HepG2 (cell line): Measurements from ENCODE around the gene CHD9. TPM values are rescaled to one million over a fixed set of nuclear protein-coding genes. Genes with fewer than 3 reads are reported as not detected.
A peak's percentile ranks its signal among the peaks of the same experiment; 100 is the strongest.

Experiments used
- FOXM1 ChIP-seq: sonication (generic); formaldehyde crosslinking; IDR thresholded peaks from 2 replicates; pipeline ENCODE4 v1.5.0; 2020; ENCODE audit warnings: missing genetic modification reagents
- HMGXB3 ChIP-seq: sonication (generic); formaldehyde crosslinking; IDR thresholded peaks from 2 replicates; pipeline ENCODE4 v1.4.0; 2020; ENCODE audit warnings: missing genetic modification reagents, borderline replicate concordance
- HNF1B ChIP-seq: sonication (generic); formaldehyde crosslinking; IDR thresholded peaks from 2 replicates; pipeline ENCODE4 v1.5.1; 2020; ENCODE audit warnings: mild to moderate bottlenecking, moderate library complexity, missing genetic modification reagents
- LCORL ChIP-seq, 2 experiments: fragments of 450-650 bp in 1 of 2; sonication (generic) in 1 of 2; formaldehyde crosslinking in 1 of 2; IDR thresholded peaks; 2 replicates each; pipeline versions ENCODE4 v1.5.0 to v1.6.1; 2017 to 2020; ENCODE audit warnings: antibody characterized with exemption in 1 of 2, missing genetic modification reagents in 1 of 2
- MTA1 ChIP-seq: sonication (generic); formaldehyde crosslinking; IDR thresholded peaks from 2 replicates; pipeline ENCODE4 v1.4.0; 2020; ENCODE audit warnings: missing genetic modification reagents, mild to moderate bottlenecking, borderline replicate concordance
- POLR2AphosphoS5 ChIP-seq: IDR thresholded peaks from 2 replicates; pipeline ENCODE4 v1.6.1; 2012; ENCODE audit warnings: low read depth, low read length
- SOX13 ChIP-seq, 3 experiments: fragments of 450-650 bp in 1 of 3; sonication (generic) in 1 of 3; formaldehyde crosslinking in 1 of 3; IDR thresholded peaks in 2 of 3; conservative IDR thresholded peaks in 1 of 3; 2 replicates each; pipeline versions ENCODE4 v1.5.0 to v1.6.1; 2016 to 2020; ENCODE audit warnings: antibody characterized with exemption in 1 of 3, mild to moderate bottlenecking in 1 of 3, missing compliant biosample characterization in 1 of 3, missing genetic modification reagents in 1 of 3, moderate library complexity in 1 of 3
- ZFX ChIP-seq: sonication (generic); formaldehyde crosslinking; IDR thresholded peaks from 2 replicates; pipeline ENCODE4 v1.4.0; 2020; ENCODE audit warnings: mild to moderate bottlenecking, low read depth, missing genetic modification reagents, moderate library complexity
- ZNF557 ChIP-seq: sonication (generic); formaldehyde crosslinking; IDR thresholded peaks from 2 replicates; pipeline ENCODE4 v1.4.0; 2020; ENCODE audit warnings: missing genetic modification reagents
- ZNF563 ChIP-seq: sonication (generic); formaldehyde crosslinking; IDR thresholded peaks from 2 replicates; pipeline ENCODE4 v1.8.0; 2022; ENCODE audit warnings: mild to moderate bottlenecking, moderate library complexity, missing genetic modification reagents
- polyA plus RNA-seq, 8 experiments: library from polyadenylated mRNA; depleted of rRNA in 3 of 8; stranded (reverse) in 7 of 8; unstranded in 1 of 8; fragments of >200 nt; fragmentation: Illumina TruSeq in 4 of 8; extraction: Trizol in 4 of 8; gene quantifications; 2 replicates each; pipeline versions ENCODE4 v1.2.1 to v1.2.3, GENCODE V29; 2011 to 2016; ENCODE audit warnings: low read depth in 4 of 8, missing spikeins in 1 of 8, mixed read lengths in 1 of 8; ENCODE audit not compliant: insufficient read depth in 1 of 8
- total RNA-seq, 5 experiments: library from RNA; depleted of rRNA; stranded (reverse); fragments of >200 nt; fragmentation: Illumina TruSeq; extraction: Trizol; gene quantifications; 2 replicates each; pipeline ENCODE4 v1.2.3, GENCODE V29; 2016; ENCODE audit warnings: low read depth in 1 of 5
- TF ChIP-seq, protein P1 (sequence below), 2 experiments: fragments of 450-650 bp in 1 of 2; sonication (generic) in 1 of 2; formaldehyde crosslinking; IDR thresholded peaks; 2 replicates each; pipeline versions ENCODE4 v1.5.0 to v1.8.0; 2020 to 2022; ENCODE audit warnings: mild to moderate bottlenecking in 1 of 2, missing genetic modification reagents in 1 of 2
- TF ChIP-seq, protein P2 (sequence below): sonication (generic); formaldehyde crosslinking; IDR thresholded peaks from 2 replicates; pipeline ENCODE4 v1.4.0; 2020; ENCODE audit warnings: missing genetic modification reagents

Gene CHD9
- total and polyA plus RNA-seq, 2 of the 13 experiments (the other 11 are each of a cell fraction or from before 2014, with no cell fraction given): 23.4 to 27.7 TPM

GRCh38 chr16:53129281-53130158 is 74.7 kb downstream of the CHD9 start (continued):
- TF ChIP-seq FOXM1 (CRISPR knock-in tag) (no peak), ZNF563 (CRISPR knock-in tag) (no peak), POLR2AphosphoS5 (peak; percentile 41; the same call in 1 of the 2 replicates), HNF1B (CRISPR knock-in tag) (0 out of 2 replicates have a peak, but pooled peaks have one; percentile 40), HMGXB3 (CRISPR knock-in tag) (0 out of 2 replicates have a peak, but pooled peaks have one; percentile 19), LCORL (IDR thresholded peaks at IDR 0.05) (no peak), LCORL (CRISPR knock-in tag; IDR thresholded peaks at IDR 0.05) (0 out of 2 replicates have a peak, but pooled peaks have one; percentile 41), MTA1 (CRISPR knock-in tag) (no peak), ZNF557 (CRISPR knock-in tag) (no peak), ZFX (CRISPR knock-in tag) (peak; percentile 18; the same call in 1 of the 2 replicates), SOX13 (IDR thresholded peaks at IDR 0.05) (no peak), SOX13 (CRISPR knock-in tag; conservative IDR thresholded peaks at IDR 0.05 in 1 of 2, IDR thresholded peaks at IDR 0.05 in 1 of 2) (peak in 1 of 2 experiments; percentile 34; a peak in 1 of 4 replicates)
- TF ChIP-seq, protein P1, sequence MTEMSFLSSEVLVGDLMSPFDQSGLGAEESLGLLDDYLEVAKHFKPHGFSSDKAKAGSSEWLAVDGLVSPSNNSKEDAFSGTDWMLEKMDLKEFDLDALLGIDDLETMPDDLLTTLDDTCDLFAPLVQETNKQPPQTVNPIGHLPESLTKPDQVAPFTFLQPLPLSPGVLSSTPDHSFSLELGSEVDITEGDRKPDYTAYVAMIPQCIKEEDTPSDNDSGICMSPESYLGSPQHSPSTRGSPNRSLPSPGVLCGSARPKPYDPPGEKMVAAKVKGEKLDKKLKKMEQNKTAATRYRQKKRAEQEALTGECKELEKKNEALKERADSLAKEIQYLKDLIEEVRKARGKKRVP (CRISPR knock-in tag; IDR thresholded peaks at IDR 0.05): peak in 1 of 2 experiments; percentile 44; a peak in 1 of 4 replicates
- TF ChIP-seq, protein P2, sequence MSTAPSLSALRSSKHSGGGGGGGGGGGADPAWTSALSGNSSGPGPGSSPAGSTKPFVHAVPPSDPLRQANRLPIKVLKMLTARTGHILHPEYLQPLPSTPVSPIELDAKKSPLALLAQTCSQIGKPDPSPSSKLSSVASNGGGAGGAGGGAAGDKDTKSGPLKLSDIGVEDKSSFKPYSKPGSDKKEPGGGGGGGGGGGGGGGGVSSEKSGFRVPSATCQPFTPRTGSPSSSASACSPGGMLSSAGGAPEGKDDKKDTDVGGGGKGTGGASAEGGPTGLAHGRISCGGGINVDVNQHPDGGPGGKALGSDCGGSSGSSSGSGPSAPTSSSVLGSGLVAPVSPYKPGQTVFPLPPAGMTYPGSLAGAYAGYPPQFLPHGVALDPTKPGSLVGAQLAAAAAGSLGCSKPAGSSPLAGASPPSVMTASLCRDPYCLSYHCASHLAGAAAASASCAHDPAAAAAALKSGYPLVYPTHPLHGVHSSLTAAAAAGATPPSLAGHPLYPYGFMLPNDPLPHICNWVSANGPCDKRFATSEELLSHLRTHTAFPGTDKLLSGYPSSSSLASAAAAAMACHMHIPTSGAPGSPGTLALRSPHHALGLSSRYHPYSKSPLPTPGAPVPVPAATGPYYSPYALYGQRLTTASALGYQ (CRISPR knock-in tag): no peak
